IPS-NIHi11 (cell line): ENCODE measurements around the gene DCHS2.

Source experiments
- DNase-seq: peaks from one replicate; pipeline ENCODE4 v3.0.0; 2012; ENCODE audit warnings: mixed read lengths, low spot score

The DCHS2 gene

DNA sequence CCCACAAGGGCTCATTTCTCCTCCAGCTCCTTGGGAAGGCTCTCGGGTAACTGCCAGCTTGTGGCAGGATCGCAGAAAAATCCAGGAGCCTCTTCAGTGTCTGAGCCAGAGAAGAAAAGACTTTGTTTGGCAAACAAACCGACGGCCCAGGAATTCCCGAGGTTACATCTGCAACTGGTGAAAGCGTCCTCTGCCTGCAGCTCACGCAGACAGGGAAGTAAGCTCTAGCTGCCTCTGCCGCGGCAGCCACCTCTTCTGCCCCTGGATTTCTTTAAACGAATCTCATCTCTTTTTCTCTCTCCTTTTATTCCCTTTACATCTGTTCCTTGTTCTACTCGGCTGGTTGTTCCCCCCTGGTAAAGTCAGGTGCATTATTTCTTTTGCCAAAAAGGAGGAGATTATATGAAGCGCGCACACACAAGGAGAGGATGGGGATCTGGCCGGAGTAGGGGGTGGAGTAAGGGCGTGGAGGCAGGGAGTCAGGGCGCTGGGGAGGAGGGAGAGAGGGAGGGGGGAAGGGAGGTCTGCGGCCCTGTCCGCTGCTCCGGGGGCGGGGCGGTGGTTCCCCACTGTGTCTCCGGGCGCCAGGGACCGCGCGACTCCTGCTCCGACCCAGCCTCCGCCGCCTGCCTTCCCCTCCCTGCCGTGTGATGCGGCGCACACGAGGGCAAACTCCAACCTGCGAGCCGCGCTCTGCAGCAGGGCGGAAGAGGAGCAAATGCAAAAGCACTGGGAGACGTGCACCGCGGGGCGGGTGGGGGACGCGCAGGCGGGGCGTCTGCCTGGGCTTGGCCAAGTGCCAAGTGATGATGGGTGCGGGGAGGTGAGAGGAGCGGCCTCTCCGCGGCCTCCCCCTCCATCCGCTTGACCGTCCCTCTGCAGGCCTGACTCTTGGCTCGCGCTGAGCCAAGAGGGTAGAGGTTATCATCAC lies at the start of gene DCHS2:
Gene DCHS2 (minus strand): TSS at position 459 of the 931 bp plus-strand sequence. CDS start 444 bp downstream, at position 15.
- peak; percentile 73 for DNase-seq

DNA sequence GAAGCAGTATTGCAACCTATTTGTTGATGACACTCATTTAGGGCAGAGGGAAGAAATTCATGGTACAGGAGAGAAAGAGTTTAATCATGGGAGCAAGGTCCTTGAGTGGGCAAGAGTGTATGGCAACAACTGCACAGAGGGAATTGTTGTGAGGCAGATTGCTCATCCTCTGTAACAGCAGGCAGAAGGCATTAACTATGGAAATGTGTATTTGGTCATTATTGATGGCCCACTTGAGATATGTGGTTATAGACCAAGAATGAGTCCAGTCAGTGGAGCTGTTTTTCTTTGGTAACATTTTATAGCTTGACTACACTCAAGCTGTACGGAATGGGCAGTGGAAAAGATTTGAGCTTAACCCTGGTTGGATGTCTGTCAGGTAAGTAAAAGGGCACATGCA lies 42.7 kb upstream of the DCHS2 start:
- no peak for DNase-seq

DNA sequence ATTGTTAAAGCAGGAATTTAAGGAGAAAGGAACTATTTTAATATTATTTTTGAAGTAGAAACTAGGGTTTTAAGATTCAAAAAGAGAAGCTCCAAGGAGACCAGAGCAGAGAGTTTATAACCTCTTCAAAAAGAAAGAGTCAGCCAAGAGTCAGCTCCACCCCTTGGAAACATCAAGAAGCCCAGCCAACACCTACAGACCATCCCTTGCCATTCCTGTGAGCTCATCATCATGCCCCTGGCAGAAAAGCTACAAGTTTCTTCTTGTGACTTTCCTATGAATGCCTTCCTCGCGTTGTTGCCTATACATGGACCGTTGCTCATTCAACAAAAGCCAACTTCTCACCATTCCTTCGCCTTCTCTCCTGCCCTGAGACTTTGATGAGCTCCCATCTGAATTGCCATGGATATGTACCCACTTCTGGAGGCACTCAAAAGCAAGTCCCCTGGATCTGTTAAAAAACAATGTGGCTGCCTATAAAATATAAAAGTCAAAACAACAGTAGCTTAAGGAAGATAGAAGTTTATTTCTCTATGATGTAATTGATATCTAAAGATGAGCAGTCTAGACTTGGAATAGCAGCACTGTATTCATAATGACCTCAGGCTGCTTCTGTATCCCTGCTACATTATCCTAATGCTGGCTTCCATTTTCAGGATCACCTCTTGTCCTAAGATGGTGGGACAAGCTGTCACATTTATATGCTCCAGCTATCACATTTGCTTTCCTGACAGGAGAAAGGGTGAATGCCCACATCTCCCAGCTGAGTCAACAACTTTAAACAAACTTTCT lies 38.3 kb upstream of the DCHS2 start:
- DNase-seq: no peak

- DNase-seq: no peak
Observed at GRCh38 chr4:154528869-154529268, 37.3 kb upstream of the DCHS2 start.

- no peak for DNase-seq
Observed at GRCh38 chr4:154527308-154527707, 35.7 kb upstream of the DCHS2 start.

DNA sequence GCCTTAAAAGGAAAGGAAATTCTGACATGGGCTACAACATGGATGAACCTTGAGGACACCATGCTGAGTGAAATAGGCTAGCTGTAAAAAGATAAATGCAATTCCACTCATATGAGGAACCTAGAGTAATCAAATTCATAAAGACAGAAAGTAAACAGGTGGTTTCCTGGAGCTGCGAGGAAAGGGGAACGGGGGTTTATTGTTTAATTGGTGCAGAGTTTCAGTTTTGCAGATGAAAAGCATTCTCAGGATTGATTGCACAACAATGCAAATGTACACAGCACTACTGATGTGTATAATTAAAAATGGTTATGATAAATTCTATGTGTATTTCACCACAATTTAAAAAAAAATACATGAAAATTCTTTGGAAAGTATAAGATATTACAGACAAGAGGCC lies 34.6 kb upstream of the DCHS2 start:
- no peak for DNase-seq

GRCh38 chr4:154521607-154522006 lies 30.0 kb upstream of the DCHS2 start:
- DNase-seq: no peak

DNA sequence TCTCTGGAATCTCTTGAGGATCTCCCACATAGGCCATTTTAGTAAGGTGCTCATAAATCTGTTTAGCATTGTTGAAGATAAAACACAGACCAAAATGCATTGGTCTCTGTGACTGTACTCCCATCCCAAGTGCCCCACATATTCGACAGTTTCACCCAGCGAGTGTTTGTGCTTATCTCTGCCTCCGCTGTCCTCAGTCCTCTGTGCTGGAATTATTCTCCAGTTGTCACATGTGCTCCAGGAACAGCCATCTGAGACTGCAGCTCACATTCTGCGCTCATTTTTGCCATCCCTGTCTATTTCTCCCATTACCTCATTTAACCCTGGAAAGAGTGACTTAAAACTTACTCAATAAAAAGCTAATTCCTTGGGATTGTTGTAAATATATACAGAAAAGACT lies 27.6 kb upstream of the DCHS2 start:
- DNase-seq: no peak

DNA sequence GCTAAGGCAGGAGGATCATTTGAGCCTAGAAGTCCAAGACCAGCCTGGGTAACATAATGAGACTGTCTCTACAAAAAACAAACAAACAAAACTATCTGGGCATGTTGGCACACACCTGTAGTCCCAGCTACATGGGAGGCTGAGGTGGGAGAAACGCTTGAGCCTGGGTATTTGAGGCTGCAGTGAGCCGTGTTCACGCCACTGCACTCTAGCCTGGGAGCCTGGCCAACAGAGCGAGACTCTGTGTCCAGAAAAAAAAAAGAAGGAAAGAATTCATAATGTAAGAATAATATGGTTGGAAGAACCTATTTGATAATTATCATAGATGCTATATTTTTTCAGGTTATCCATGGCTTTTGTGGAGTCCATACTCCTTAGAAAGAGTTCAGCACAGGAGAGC lies 26.0 kb upstream of the DCHS2 start:
- DNase-seq: no peak

- no peak for DNase-seq
Observed at GRCh38 chr4:154516318-154517029, 24.9 kb upstream of the DCHS2 start.

DNA sequence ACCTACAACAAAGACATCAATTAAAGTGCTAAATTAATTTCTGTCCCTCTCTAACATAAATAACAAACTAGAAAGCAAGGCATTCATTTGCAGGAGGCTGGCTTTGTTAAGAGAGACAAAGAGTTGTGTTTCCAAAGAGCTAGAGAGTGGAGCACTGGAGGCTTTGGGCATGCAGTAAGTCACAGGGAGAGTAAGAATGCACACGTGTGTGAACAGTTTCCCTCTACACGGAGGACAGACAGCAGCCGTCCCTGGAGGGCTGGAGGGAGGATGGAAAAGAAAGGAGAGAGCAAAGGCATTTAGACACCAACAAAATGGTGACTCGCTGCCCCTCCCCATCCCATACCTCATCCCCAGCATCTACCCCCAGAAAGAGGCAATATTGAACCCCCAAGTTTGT lies 20.4 kb upstream of the DCHS2 start:
- no peak for DNase-seq

- DNase-seq: no peak
Observed at GRCh38 chr4:154511548-154511947, 19.9 kb upstream of the DCHS2 start.

DNA sequence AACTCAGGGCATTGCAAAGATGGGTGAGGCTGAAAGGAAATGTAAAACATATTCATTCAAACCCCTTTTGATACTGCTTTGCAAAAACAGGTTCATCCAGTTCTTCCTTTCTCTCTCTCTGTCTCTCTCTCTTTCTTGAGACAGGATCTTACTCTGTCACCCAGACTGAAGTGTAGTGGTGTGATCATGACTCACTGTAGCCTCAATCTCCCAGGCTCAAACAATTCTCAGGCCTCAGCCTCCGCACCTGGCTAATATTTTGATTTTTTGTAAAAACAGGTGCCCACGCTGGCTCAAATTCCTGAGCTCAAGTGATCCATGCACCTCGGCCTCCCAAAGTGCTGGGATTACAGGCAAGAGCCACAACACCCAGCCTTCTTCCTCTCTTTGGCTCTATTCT lies 15.6 kb upstream of the DCHS2 start:
- DNase-seq: no peak

DNA sequence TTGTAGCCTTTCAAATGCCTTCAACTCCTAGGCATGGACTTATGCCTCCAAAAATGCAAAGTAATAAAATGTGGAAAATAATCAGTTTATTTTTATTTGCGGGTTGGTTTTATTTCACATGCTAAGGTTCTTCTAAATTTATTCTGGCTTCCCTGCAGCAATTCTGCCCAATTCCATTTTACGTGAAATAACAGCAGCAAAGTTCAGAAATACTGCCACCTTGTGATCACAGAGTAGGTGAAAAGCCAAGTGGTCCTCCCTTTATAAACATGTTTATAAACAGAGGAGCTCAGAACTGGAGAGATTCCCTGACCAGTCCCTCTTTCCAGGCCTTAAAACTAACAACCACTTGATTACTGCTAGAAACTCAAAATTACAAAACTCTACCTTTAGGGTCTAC lies 14.7 kb upstream of the DCHS2 start:
- peak; percentile 27 for DNase-seq

GRCh38 chr4:154503598-154503997 lies 12.0 kb upstream of the DCHS2 start:
- DNase-seq: peak; percentile 40

GRCh38 chr4:154502111-154502510 lies 10.5 kb upstream of the DCHS2 start:
- DNase-seq: no peak

- DNase-seq: no peak
Observed at GRCh38 chr4:154497889-154498288, 6.3 kb upstream of the DCHS2 start.

DNA sequence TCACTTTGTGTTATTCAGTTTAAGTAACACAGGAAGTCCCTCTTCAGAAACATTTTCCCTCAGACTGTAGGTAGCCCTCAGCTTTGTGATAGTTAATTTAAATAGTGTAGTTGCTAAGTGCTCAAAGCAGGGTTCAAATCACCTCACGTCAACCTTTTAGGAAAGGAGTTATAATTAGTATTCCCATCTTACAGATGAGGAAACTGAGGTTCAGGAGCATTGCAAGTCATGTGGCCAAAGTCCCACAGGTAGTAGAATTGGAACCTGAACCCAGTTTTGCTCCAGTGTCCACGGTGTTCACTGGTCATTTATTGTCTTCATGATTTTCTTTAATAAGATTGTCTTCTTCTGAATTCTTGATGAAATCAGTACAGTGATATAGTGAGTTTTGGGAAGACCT lies 4.3 kb upstream of the DCHS2 start:
- no peak for DNase-seq

DNA sequence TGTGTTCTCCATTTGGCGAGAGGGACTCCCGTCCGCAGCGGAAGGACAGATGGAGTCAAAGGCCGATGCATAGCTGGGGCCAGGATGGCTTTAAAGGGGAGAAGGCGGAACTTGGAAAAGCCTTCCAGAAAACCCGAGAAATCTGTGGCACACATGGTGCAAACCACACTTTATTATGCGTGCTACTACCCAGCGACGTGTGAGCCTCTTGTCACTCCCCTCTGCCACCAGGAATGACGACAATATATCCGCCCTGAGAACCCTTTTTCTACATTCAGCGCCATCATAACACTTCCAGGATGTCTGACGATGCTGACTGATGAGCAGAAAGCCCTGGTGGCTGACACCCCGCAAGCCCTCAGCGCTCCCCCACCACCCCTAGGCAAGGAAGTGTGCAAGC lies 689 bp upstream of the DCHS2 start:
- no peak for DNase-seq

- DNase-seq: no peak
Observed at GRCh38 chr4:154490583-154491340, 837 bp downstream of the DCHS2 start.

DNA sequence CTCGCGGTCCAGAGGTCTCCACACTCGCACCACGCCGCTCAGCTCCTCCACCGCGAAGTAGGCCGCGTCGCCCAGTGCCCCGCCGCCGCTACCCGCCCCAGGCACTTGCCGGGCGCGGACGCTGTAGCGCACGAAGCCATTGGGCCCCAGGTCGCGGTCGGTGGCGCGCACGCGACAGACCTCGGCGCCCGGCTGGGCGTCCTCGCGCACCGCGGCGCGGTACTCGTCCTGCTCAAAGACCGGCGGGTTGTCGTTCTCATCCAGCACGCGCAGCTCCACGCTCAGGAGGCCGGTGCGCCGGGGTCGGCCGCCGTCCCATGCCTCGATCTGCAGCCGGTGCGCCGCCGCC lies 1.4 kb downstream of the DCHS2 start:
- DNase-seq: peak; percentile 70
